Measurements from ENCODE around the gene CDK11A. TPM values are rescaled to one million over a fixed set of nuclear protein-coding genes. Genes with fewer than 3 reads are reported as not detected.
A peak's percentile ranks its signal among the peaks of the same experiment; 100 is the strongest.
"Not testable (repeated sequence)": the region's sequence is repeated elsewhere in the genome, so short reads cannot be mapped to it uniquely, and the experiment has no call there.

CDK11A gene
- total RNA-seq, 2 donors from 2014 or later: 63.0 to 108 TPM

DNA sequence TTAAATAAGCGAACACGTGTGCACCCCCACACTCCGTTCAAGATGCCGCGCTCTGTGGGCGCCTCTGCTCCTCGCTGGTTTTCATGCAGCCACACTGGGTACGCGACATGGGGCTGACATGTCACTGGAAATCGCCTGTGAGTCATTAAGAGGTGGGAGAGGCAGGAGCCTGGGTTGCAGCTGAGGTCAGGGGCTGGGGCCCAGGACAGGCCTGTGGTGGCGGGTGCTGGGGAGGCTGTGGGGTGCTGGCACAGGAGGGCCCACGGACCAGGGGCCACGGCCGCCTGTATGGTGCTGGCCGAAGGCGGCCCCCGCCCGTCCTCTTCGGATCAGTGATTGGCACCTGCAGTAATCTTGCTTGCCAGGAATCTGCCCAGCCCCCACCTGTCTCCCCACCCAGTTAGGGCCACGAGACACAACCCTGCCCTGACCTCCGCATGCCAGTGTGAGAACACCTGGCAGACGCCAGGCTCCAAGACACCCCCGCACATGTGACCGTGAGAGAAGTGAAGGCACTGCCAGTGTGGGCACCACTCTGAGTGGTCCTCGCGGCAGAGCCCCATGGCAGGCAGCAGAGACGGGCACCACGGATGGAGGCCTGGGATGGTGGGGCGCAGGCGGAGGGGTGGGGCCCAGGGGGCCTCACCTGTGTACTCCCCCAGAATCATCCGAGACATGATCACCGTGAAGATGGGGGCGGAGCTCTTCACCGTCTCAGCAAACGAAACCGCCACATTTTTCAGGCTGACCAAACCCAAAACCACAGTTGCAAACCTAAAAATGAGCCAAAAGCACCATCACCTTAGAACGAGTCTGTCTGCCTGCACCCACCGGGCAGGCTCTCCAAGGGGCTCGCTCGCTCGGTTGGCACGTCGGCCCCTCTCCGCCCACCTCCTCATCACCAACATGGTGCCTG, 13.8 kb upstream of the CDK11A start:
- not testable (repeated sequence) for H3K9me3 Mint-ChIP-seq, H3K36me3 Mint-ChIP-seq
- ATAC-seq: peak in 1 of 2 donors; percentile 29

DNA sequence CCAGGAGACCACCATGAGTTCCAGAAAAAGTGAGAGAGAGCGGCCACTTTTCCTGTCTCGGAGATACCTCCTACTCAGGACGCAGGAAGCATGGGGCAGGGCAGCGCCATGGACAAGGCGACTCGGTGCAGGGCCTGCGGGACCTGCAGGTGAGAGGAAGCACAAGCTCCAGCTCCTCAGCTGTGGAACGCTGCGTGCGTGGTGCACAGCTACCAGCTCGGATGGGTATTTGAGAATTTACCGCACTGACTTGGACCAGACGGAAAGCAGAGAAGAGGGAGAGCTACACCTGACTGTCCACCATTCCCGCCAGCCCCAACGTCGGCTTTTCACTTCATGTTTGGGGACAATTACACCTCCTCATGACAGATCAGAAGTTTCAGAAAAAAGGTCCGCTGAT, 8.2 kb upstream of the CDK11A start:
- peak overlapping the region in 1 of 2 donors; percentile 40 for H3K27ac Mint-ChIP-seq
- DNase-seq (ENCODE audit: low spot score in 2 of 2): no peak
- H3K9me3 Mint-ChIP-seq: no peaks in the 10 kb centered on the region
- H3K36me3 Mint-ChIP-seq: peaks cover 5% of the 10 kb centered on the region in 2 donors
- ATAC-seq: no peak

More for the DNA sequence above, 13.8 kb upstream of the CDK11A start:
- H3K27ac Mint-ChIP-seq; DNase-seq (ENCODE audit: low spot score in 2 of 2): not testable (repeated sequence)

DNA sequence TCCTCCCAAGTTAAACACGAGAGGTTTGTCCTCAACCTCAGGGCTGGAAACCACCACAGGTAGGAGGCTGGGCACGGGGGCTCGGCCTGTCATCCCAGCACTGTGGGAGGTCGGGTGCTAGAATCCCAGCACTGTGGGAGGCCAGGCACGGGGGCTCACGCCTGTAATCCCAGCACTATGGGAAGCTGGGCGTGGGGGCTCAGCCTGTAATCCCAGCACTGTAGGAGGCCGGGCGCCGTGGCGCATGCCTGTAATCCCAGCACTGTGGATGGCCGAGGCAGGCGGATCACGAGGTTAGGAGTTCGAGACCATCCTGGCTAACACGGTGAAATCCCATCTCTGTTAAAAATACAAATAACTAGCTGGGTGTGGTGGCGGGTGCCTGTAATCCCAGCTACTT, 6.7 kb upstream of the CDK11A start:
- H3K9me3 Mint-ChIP-seq: no peaks in the 10 kb centered on the region
- peaks cover 5% of the 10 kb centered on the region in 2 donors for H3K36me3 Mint-ChIP-seq
- H3K27ac Mint-ChIP-seq: peak overlapping the region in 1 of 2 donors; percentile 77
- ATAC-seq (no peak), DNase-seq (ENCODE audit: low spot score in 2 of 2) (no peak)

- H3K9me3 Mint-ChIP-seq; DNase-seq (ENCODE audit: low spot score in 2 of 2); ATAC-seq; H3K27ac Mint-ChIP-seq; H3K36me3 Mint-ChIP-seq: not testable (repeated sequence)
Observed at GRCh38 chr1:1730230-1730629, 6.1 kb upstream of the CDK11A start.

GRCh38 chr1:1729116-1729816, 5.1 kb upstream of the CDK11A start:
- not testable (repeated sequence) for H3K9me3 Mint-ChIP-seq; H3K36me3 Mint-ChIP-seq; ATAC-seq; DNase-seq (ENCODE audit: low spot score in 2 of 2); H3K27ac Mint-ChIP-seq

GRCh38 chr1:1728308-1729005, 4.3 kb upstream of the CDK11A start:
- not testable (repeated sequence) for DNase-seq (ENCODE audit: low spot score in 2 of 2); H3K9me3 Mint-ChIP-seq; ATAC-seq; H3K36me3 Mint-ChIP-seq
- H3K27ac Mint-ChIP-seq: peak overlapping the region in 1 of 2 donors; percentile 60

DNA sequence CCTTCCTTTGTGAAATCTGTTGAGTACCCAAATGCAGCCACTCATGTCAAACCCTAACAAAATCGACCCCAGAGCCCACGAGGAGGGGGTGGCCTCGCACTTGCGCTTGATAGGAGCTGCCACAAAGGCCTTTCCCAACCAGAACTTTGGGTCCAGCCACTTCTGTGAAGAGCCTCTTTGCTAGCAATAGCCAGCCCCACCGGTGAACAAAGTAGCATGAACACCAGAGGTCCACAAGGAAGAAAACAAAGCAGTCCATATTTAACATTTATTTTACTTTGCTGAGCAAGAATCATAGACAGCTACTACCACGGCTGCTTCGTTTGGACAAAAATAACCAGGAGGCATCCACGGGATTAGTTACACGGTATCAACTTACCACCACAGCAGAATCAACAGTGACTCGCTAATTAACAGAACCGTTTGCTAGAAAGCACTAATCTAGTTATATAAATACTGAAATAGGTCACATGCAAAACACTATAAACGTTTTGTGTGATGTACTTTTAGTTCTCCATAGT, 3.0 kb upstream of the CDK11A start:
- not testable (repeated sequence) for ATAC-seq; H3K36me3 Mint-ChIP-seq; H3K9me3 Mint-ChIP-seq; DNase-seq (ENCODE audit: low spot score in 2 of 2)
- H3K27ac Mint-ChIP-seq: peak overlapping the region in 1 of 2 donors; percentile 86

GRCh38 chr1:1726088-1726487, 1.9 kb upstream of the CDK11A start:
- H3K27ac Mint-ChIP-seq: peak overlapping the region; percentile 86 to 92
- not testable (repeated sequence) for H3K36me3 Mint-ChIP-seq; H3K9me3 Mint-ChIP-seq; DNase-seq (ENCODE audit: low spot score in 2 of 2); ATAC-seq

DNA sequence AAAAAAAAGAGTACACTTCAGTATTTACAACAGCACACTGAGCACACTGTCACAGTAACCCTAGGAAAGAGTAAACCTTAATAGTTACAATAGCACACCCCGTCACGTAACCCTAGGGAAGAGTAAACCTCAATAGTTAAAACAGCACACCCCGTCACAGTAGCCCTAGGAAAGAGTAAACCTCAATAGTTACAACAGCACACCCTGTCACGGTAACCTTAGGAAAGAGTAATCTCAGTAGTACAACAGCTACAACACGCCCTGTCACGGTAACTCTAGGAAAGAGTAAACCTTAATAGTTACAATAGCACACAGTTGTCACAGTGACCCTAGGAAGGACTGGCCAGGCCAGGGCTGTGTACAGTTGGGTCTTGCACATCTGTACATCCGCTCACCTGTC, 3.0 kb downstream of the CDK11A start:
- Mint-ChIP-seq H3K9me3 (no peaks in the 10 kb centered on the region), H3K27ac (peak overlapping the region in 1 of 2 donors; percentile 72), H3K36me3 (peaks cover 9 to 12% of the 10 kb centered on the region in 2 donors)
- DNase-seq (ENCODE audit: low spot score in 2 of 2) (no peak), ATAC-seq (no peak)

GRCh38 chr1:1715109-1715883, 8.9 kb downstream of the CDK11A start:
- not testable (repeated sequence) for DNase-seq (ENCODE audit: low spot score in 2 of 2); ATAC-seq; H3K27ac Mint-ChIP-seq; H3K9me3 Mint-ChIP-seq
- H3K36me3 Mint-ChIP-seq: peaks cover 13 to 22% of the 10 kb centered on the region in 2 donors

- DNase-seq (ENCODE audit: low spot score in 2 of 2); H3K9me3 Mint-ChIP-seq; H3K36me3 Mint-ChIP-seq; ATAC-seq; H3K27ac Mint-ChIP-seq: not testable (repeated sequence)
Observed at GRCh38 chr1:1707897-1708296, 16.3 kb downstream of the CDK11A start.

DNA sequence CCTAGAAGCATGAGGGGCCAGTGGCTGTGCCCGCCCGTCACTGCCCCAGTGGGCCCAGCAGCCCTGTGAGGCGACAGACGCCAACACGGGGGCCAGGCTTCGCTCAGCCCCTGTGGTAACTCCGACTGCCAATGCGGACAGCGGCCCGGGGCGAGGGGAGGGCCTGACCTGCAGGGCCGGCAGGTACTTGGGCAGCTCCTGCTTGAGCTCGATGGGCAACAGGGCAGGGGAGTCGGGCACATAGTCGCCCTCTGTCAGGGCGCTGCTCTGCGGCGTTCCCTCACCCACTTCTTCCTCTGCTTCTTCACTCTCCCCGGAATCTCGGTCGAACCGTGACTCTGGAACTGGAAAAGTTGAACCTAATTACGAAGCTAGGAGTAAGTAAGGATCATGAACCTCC, 16.9 kb downstream of the CDK11A start:
- ATAC-seq; DNase-seq (ENCODE audit: low spot score in 2 of 2); H3K9me3 Mint-ChIP-seq; H3K27ac Mint-ChIP-seq; H3K36me3 Mint-ChIP-seq: not testable (repeated sequence)

GRCh38 chr1:1705623-1706022, 18.5 kb downstream of the CDK11A start:
- not testable (repeated sequence) for H3K36me3 Mint-ChIP-seq; H3K27ac Mint-ChIP-seq; H3K9me3 Mint-ChIP-seq; DNase-seq (ENCODE audit: low spot score in 2 of 2); ATAC-seq

DNA sequence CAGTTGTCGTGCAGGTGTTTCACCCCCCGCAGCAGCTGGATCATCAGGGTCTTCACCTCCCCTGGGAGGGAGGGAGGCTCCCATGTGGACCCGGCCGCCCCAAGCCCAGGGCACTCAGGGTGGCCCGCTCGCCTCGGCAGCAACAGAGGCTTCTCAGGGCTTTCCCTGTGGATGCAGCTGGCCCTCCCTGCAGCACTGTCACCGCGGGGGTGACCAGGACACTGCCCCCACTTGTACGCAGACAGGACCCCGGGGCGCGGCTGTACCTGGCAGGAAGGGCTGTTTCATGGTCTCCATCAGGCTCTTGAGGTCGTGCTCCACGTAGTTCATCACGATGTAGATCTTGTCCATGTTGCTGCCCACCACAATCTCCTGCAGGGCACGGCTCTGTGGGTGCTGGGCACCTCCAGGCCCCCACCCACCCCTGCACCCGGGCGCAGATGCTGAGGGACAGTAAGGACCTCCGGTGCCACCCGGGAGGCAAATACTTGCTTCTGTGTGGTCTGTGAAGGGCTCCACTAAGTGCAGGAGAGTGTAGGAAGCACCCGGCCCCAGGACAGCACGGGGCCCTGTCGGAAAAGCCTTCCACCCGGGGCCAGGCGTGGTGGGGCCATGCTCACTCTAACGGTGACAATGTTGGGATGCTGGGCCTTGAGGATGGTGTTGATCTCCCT, 19.7 kb downstream of the CDK11A start:
- DNase-seq (ENCODE audit: low spot score in 2 of 2); ATAC-seq; H3K27ac Mint-ChIP-seq; H3K36me3 Mint-ChIP-seq; H3K9me3 Mint-ChIP-seq: not testable (repeated sequence)

GRCh38 chr1:1703796-1704195, 20.4 kb downstream of the CDK11A start:
- Mint-ChIP-seq H3K36me3 (no peaks in the 10 kb centered on the region), H3K27ac (no peak overlapping the region), H3K9me3 (no peaks in the 10 kb centered on the region)
- DNase-seq (ENCODE audit: low spot score in 2 of 2) (no peak), ATAC-seq (no peak)

All from activated naive CD4-positive, alpha-beta T cell treated with anti-CD3 and anti-CD28 coated beads, Interleukin-2, amount 50 U/mL, for 72 hours (primary cell).